Esophagus squamous epithelium (tissue), 4 donors: ENCODE measurements around the gene IRF4.

Source experiments
- POLR2A ChIP-seq, 4 donors: fragments of 450-650 bp; IDR thresholded peaks; one replicate each; pipeline ENCODE4 v1.6.1; 2017; ENCODE audit warnings: antibody characterized with exemption in 4 of 4, mild to moderate bottlenecking in 4 of 4, moderate library complexity in 3 of 4
- TF ChIP-seq, protein P1 (sequence below), 6 experiments: fragments of 450-650 bp in 4 of 6; fragments of 200-600 bp in 2 of 6; sonication (generic) in 2 of 6; IDR thresholded peaks; one replicate each; pipeline ENCODE4 v1.5.1; 2016 to 2019; ENCODE audit warnings: antibody characterized with exemption in 6 of 6, mild to moderate bottlenecking in 4 of 6, moderate library complexity in 4 of 6

GRCh38 chr6:422433-423054 lies 31.0 kb downstream of the IRF4 start:
- TF ChIP-seq, protein P1, sequence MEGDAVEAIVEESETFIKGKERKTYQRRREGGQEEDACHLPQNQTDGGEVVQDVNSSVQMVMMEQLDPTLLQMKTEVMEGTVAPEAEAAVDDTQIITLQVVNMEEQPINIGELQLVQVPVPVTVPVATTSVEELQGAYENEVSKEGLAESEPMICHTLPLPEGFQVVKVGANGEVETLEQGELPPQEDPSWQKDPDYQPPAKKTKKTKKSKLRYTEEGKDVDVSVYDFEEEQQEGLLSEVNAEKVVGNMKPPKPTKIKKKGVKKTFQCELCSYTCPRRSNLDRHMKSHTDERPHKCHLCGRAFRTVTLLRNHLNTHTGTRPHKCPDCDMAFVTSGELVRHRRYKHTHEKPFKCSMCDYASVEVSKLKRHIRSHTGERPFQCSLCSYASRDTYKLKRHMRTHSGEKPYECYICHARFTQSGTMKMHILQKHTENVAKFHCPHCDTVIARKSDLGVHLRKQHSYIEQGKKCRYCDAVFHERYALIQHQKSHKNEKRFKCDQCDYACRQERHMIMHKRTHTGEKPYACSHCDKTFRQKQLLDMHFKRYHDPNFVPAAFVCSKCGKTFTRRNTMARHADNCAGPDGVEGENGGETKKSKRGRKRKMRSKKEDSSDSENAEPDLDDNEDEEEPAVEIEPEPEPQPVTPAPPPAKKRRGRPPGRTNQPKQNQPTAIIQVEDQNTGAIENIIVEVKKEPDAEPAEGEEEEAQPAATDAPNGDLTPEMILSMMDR (IDR thresholded peaks at IDR 0.05): no peak
- TF ChIP-seq POLR2A (IDR thresholded peaks at IDR 0.05): no peak
